Right lung (tissue), 10 donors: Measurements from ENCODE around the gene CHML. TPM values are rescaled to one million over a fixed set of nuclear protein-coding genes. Genes with fewer than 3 reads are reported as not detected.
"Not testable (repeated sequence)": the region's sequence is repeated elsewhere in the genome, so short reads cannot be mapped to it uniquely, and the experiment has no call there.

Experiments
- DNase-seq, 2 donors: peaks; one replicate each; pipeline ENCODE4 v3.0.0-alpha.2; 2013
- long read RNA-seq, 8 donors: transcript quantifications; one replicate each; lab custom pipeline, GENCODE V29; 2026
- polyA plus RNA-seq, 5 donors: library from polyadenylated mRNA; unstranded; fragments of 120-200 nt; gene quantifications; one replicate each; pipeline versions ENCODE4 v1.2.1 to v1.2.3, GENCODE V29; 2013; ENCODE audit warnings: inconsistent platforms in 1 of 5, low replicate concordance in 1 of 5; ENCODE audit not compliant: insufficient read length in 5 of 5, insufficient read depth in 1 of 5

The CHML gene
- polyA plus RNA-seq = 10 to 100 TPM; 12.6 to 33.2 (median 22.1) TPM
- long read RNA-seq, donor 1, full-length matches to known transcripts = 10 of 10 reads
- long read RNA-seq, donor 1, partial matches to known transcripts = 0 of 10 reads
- long read RNA-seq, donor 1, other reads (novel, unspliced or antisense) = 0 of 10 reads
- long read RNA-seq, donor 2, full-length matches to known transcripts = 5 of 5 reads
- long read RNA-seq, donor 2, partial matches to known transcripts = 0 of 5 reads
- long read RNA-seq, donor 2, other reads (novel, unspliced or antisense) = 0 of 5 reads
- long read RNA-seq, donor 3, full-length matches to known transcripts = 4 of 4 reads
- long read RNA-seq, donor 3, partial matches to known transcripts = 0 of 4 reads
- long read RNA-seq, donor 3, other reads (novel, unspliced or antisense) = 0 of 4 reads
- long read RNA-seq, donor 4, full-length matches to known transcripts = 2 of 2 reads
- long read RNA-seq, donor 4, partial matches to known transcripts = 0 of 2 reads
- long read RNA-seq, donor 4, other reads (novel, unspliced or antisense) = 0 of 2 reads
- long read RNA-seq, donor 5, full-length matches to known transcripts = 16 of 16 reads
- long read RNA-seq, donor 5, partial matches to known transcripts = 0 of 16 reads
- long read RNA-seq, donor 5, other reads (novel, unspliced or antisense) = 0 of 16 reads
- long read RNA-seq, donor 6, full-length matches to known transcripts = 7 of 7 reads
- long read RNA-seq, donor 6, partial matches to known transcripts = 0 of 7 reads
- long read RNA-seq, donor 6, other reads (novel, unspliced or antisense) = 0 of 7 reads
- long read RNA-seq, donor 7, full-length matches to known transcripts = 6 of 6 reads
- long read RNA-seq, donor 7, partial matches to known transcripts = 0 of 6 reads
- long read RNA-seq, donor 7, other reads (novel, unspliced or antisense) = 0 of 6 reads
- long read RNA-seq, donor 8, full-length matches to known transcripts = 1 of 1 reads
- long read RNA-seq, donor 8, partial matches to known transcripts = 0 of 1 reads
- long read RNA-seq, donor 8, other reads (novel, unspliced or antisense) = 0 of 1 reads

GRCh38 chr1:241640149-241640866 is at the start of gene CHML, which contains the start of gene OPN3:
TSS of gene CHML (minus strand) at chr1:241640369. CDS start at chr1:241635766, 4,603 bp downstream.
TSS of gene OPN3 (minus strand) at chr1:241640369. CDS start at chr1:241640254, 115 bp downstream.
- DNase-seq = peak; percentile 92 to 93

- DNase-seq = no peak
Observed at GRCh38 chr1:241688940-241689368, 48.8 kb upstream of the CHML start.

GRCh38 chr1:241684108-241684507 is 43.9 kb upstream of the CHML start:
- no peak for DNase-seq

GRCh38 chr1:241682921-241683320 is 42.8 kb upstream of the CHML start:
- DNase-seq = no peak

GRCh38 chr1:241681861-241682448 is 41.8 kb upstream of the CHML start:
- DNase-seq = not testable (repeated sequence)

GRCh38 chr1:241679961-241680360 is 39.8 kb upstream of the CHML start:
- DNase-seq = no peak

- no peak for DNase-seq
Observed at GRCh38 chr1:241679404-241679803, 39.2 kb upstream of the CHML start.

GRCh38 chr1:241678536-241678935 is 38.4 kb upstream of the CHML start:
- no peak for DNase-seq

GRCh38 chr1:241677201-241677600 is 37.0 kb upstream of the CHML start:
- no peak for DNase-seq

GRCh38 chr1:241675983-241676382 is 35.8 kb upstream of the CHML start:
- DNase-seq = no peak

GRCh38 chr1:241674805-241675384 is 34.7 kb upstream of the CHML start:
- DNase-seq = no peak

GRCh38 chr1:241672301-241672700 is 32.1 kb upstream of the CHML start:
- no peak for DNase-seq

- no peak for DNase-seq
Observed at GRCh38 chr1:241666419-241666818, 26.2 kb upstream of the CHML start.

GRCh38 chr1:241660424-241660972 is 20.3 kb upstream of the CHML start:
- DNase-seq = no peak

- not testable (repeated sequence) for DNase-seq
Observed at GRCh38 chr1:241659016-241659415, 18.8 kb upstream of the CHML start.

- no peak for DNase-seq
Observed at GRCh38 chr1:241658081-241658793, 18.1 kb upstream of the CHML start.

GRCh38 chr1:241654641-241655040 is 14.5 kb upstream of the CHML start:
- DNase-seq = no peak

- no peak for DNase-seq
Observed at GRCh38 chr1:241654019-241654418, 13.8 kb upstream of the CHML start.

- DNase-seq = no peak
Observed at GRCh38 chr1:241652012-241652411, 11.8 kb upstream of the CHML start, which contains the start of gene WDR64. TSS of gene WDR64 (plus strand) at chr1:241652281. CDS start at chr1:241652485, 204 bp downstream.
